IMR-90 (cell line): Measurements from ENCODE around the gene PPY. TPM values are rescaled to one million over a fixed set of nuclear protein-coding genes. Genes with fewer than 3 reads are reported as not detected.

Source experiments
- ATAC-seq: fragments of 200-7000 bp; cut with Tn5 transposase; 2 replicates; pipeline ENCODE4 v1.9.1; 2020; ENCODE audit warnings: low read depth, mild to moderate bottlenecking, moderate library complexity
- BruUV-seq: library from RNA; stranded (reverse); fragments of 400-500 nt; replicated peaks from 2 replicates; lab custom pipeline; 2021; lab: Mats Ljungman, UMichigan
- CTCF ChIA-PET: fragments of 300-600 bp; formaldehyde crosslinking; extraction: SDS; loops from one replicate; lab custom pipeline; 2021; ENCODE audit warnings: antibody characterized with exemption; lab: Yijun Ruan, JAX
- POLR2A ChIA-PET: fragments of 300-600 bp; sonication (Branson Sonifier 250); formaldehyde crosslinking; loops from one replicate; lab custom pipeline; 2022; ENCODE audit warnings: antibody characterized with exemption; ENCODE audit not compliant: unreplicated experiment; lab: Charles Lee
- DNase-seq: peaks from one replicate; pipeline ENCODE4 v3.0.0; 2013
- H2AFZ ChIP-seq: replicated peaks from 2 replicates; pipeline ENCODE3; 2013; ENCODE audit warnings: low read length, mild to moderate bottlenecking; ENCODE audit not compliant: poor library complexity
- H2AK5ac ChIP-seq: 2 replicates; pipeline ENCODE4 v1.6.1; 2013; ENCODE audit warnings: low read depth, low read length, inconsistent platforms
- H2AK9ac ChIP-seq: replicated peaks from 2 replicates; pipeline ENCODE3; 2013; ENCODE audit warnings: mild to moderate bottlenecking, low read depth, low read length, moderate library complexity; ENCODE audit not compliant: poor library complexity
- H2BK120ac ChIP-seq: 2 replicates; pipeline ENCODE4 v1.6.1; 2013; ENCODE audit warnings: low read depth, low read length, inconsistent platforms
- H2BK15ac ChIP-seq: 3 replicates; pipeline ENCODE4 v1.6.1; 2013; ENCODE audit warnings: low read depth, low read length, inconsistent platforms
- H2BK20ac ChIP-seq: 2 replicates; pipeline ENCODE4 v1.6.1; 2013; ENCODE audit warnings: low read depth, mild to moderate bottlenecking, inconsistent platforms, low read length, moderate library complexity
- H2BK5ac ChIP-seq: 2 replicates; pipeline ENCODE4 v1.6.1; 2013; ENCODE audit warnings: mild to moderate bottlenecking, low read depth, low read length, inconsistent platforms; ENCODE audit not compliant: poor library complexity, severe bottlenecking
- H3K14ac ChIP-seq: replicated peaks from 2 replicates; pipeline ENCODE4 v1.6.1; 2013; ENCODE audit warnings: low read depth, low read length, inconsistent platforms
- H3K18ac ChIP-seq: 2 replicates; pipeline ENCODE4 v1.6.1; 2013; ENCODE audit warnings: low read depth, low read length, control low read depth
- H3K23ac ChIP-seq: 2 replicates; pipeline ENCODE4 v1.6.1; 2013; ENCODE audit warnings: low read depth, low read length, inconsistent platforms
- H3K27ac ChIP-seq: 2 replicates; pipeline ENCODE4 v1.5.1; 2013; ENCODE audit warnings: mild to moderate bottlenecking, control low read depth, low read length; ENCODE audit not compliant: insufficient read depth
- H3K27me3 ChIP-seq: 2 replicates; pipeline ENCODE4 v1.6.1; 2013; ENCODE audit warnings: low read length; ENCODE audit not compliant: control insufficient read depth, insufficient read depth
- H3K36me3 ChIP-seq: 2 replicates; pipeline ENCODE4 v1.6.1; 2013; ENCODE audit warnings: low read length, mixed read lengths; ENCODE audit not compliant: control insufficient read depth, insufficient read depth
- H3K4ac ChIP-seq: 2 replicates; pipeline ENCODE4 v1.6.1; 2013; ENCODE audit warnings: low read depth, low read length, inconsistent platforms
- H3K4me1 ChIP-seq: 2 replicates; pipeline ENCODE4 v1.6.1; 2013; ENCODE audit warnings: low read length, mixed read lengths; ENCODE audit not compliant: control insufficient read depth, insufficient read depth
- H3K4me2 ChIP-seq: 2 replicates; pipeline ENCODE4 v1.6.1; 2013; ENCODE audit warnings: low read depth, mild to moderate bottlenecking, control low read depth, low read length, moderate library complexity
- H3K4me3 ChIP-seq: 2 replicates; pipeline ENCODE4 v1.5.1; 2013; ENCODE audit warnings: low read depth, mild to moderate bottlenecking, control low read depth, low read length, moderate library complexity; ENCODE audit not compliant: insufficient read depth
- H3K56ac ChIP-seq: 2 replicates; pipeline ENCODE4 v1.6.1; 2013; ENCODE audit warnings: low read length, inconsistent platforms; ENCODE audit not compliant: insufficient read depth; ENCODE audit errors: extremely low read depth
- H3K79me1 ChIP-seq, 2 experiments: 2 replicates each; pipeline ENCODE4 v1.6.1; 2013; ENCODE audit warnings: low read length in 2 of 2, inconsistent platforms in 1 of 2, low read depth in 1 of 2
- H3K9ac ChIP-seq: 2 replicates; pipeline ENCODE4 v1.6.1; 2013; ENCODE audit warnings: low read depth, low read length, control low read depth
- H3K9me1 ChIP-seq: 2 replicates; pipeline ENCODE4 v1.6.1; 2013; ENCODE audit warnings: low read length, inconsistent platforms; ENCODE audit not compliant: insufficient read depth
- H3K9me3 ChIP-seq: 2 replicates; pipeline ENCODE4 v1.6.1; 2013; ENCODE audit warnings: low read length; ENCODE audit not compliant: control insufficient read depth, insufficient read depth
- H4K20me1 ChIP-seq: 2 replicates; pipeline ENCODE4 v1.6.1; 2013; ENCODE audit warnings: low read length, inconsistent platforms; ENCODE audit not compliant: insufficient read depth
- H4K5ac ChIP-seq: 2 replicates; pipeline ENCODE4 v1.6.1; 2013; ENCODE audit warnings: mild to moderate bottlenecking, low read depth, low read length, control low read depth
- H4K8ac ChIP-seq, 2 experiments: 2 replicates each; pipeline ENCODE4 v1.6.1; 2013; ENCODE audit warnings: low read depth in 2 of 2, low read length in 2 of 2, control low read depth in 1 of 2, inconsistent platforms in 1 of 2
- H4K91ac ChIP-seq: 2 replicates; pipeline ENCODE4 v1.6.1; 2013; ENCODE audit warnings: low read depth, low read length, inconsistent platforms; ENCODE audit not compliant: insufficient read depth
- BHLHE40 ChIP-seq: fragments of 150-350 bp; IDR thresholded peaks from 2 replicates; pipeline ENCODE4 v1.6.1; 2016; ENCODE audit warnings: mild to moderate bottlenecking, low read depth, low read length
- CEBPB ChIP-seq: IDR thresholded peaks from 2 replicates; pipeline ENCODE4 v1.6.1; 2012; ENCODE audit warnings: low read depth, low read length, improper control_type of control experiment
- CHD1 ChIP-seq: IDR thresholded peaks from 2 replicates; pipeline ENCODE4 v1.6.1; 2012; ENCODE audit warnings: low read depth, low read length, improper control_type of control experiment
- CTCF ChIP-seq: conservative IDR thresholded peaks from 2 replicates; pipeline ENCODE4 v1.5.1; 2012; ENCODE audit warnings: mild to moderate bottlenecking, low read depth, low read length, improper control_type of control experiment
- ELK1 ChIP-seq: fragments of 150-350 bp; IDR thresholded peaks from 2 replicates; pipeline ENCODE4 v1.6.1; 2016; ENCODE audit warnings: low read depth, mild to moderate bottlenecking, low read length, moderate library complexity, borderline replicate concordance
- FOS ChIP-seq: fragments of 150-350 bp; IDR thresholded peaks from 2 replicates; pipeline ENCODE4 v1.6.1; 2016; ENCODE audit warnings: low read depth, low read length
- MAZ ChIP-seq: IDR thresholded peaks from 2 replicates; pipeline ENCODE4 v1.6.1; 2012; ENCODE audit warnings: low read depth, mild to moderate bottlenecking, low read length, improper control_type of control experiment, moderate library complexity, borderline replicate concordance
- NFE2L2 ChIP-seq: fragments of 150-350 bp; IDR thresholded peaks from 2 replicates; pipeline ENCODE4 v1.6.1; 2016; ENCODE audit warnings: low read depth, mild to moderate bottlenecking, low read length
- POLR2A ChIP-seq: IDR thresholded peaks from 2 replicates; pipeline ENCODE4 v1.6.1; 2012; ENCODE audit warnings: mild to moderate bottlenecking, low read depth, low read length
- RAD21 ChIP-seq: IDR thresholded peaks from 2 replicates; pipeline ENCODE4 v1.6.1; 2012; ENCODE audit warnings: low read length, improper control_type of control experiment
- RCOR1 ChIP-seq: IDR thresholded peaks from 2 replicates; pipeline ENCODE4 v1.6.1; 2012; ENCODE audit warnings: mild to moderate bottlenecking, low read length, improper control_type of control experiment; ENCODE audit not compliant: insufficient replicate concordance
- RFX5 ChIP-seq: IDR thresholded peaks from 2 replicates; pipeline ENCODE4 v1.8.0; 2012; ENCODE audit warnings: low read depth, mild to moderate bottlenecking, low read length, moderate library complexity
- SMC3 ChIP-seq: fragments of 150-350 bp; IDR thresholded peaks from 2 replicates; pipeline ENCODE4 v1.6.1; 2016; ENCODE audit warnings: low read depth, mild to moderate bottlenecking, antibody characterized with exemption, low read length, moderate library complexity
- WGBS, 2 experiments: methylation state at CpG; one replicate each; pipeline versions ENCODE4 v1.1.5 to v1.1.7; 2013; ENCODE audit warnings: missing lambda C conversion rate in 2 of 2; ENCODE audit not compliant: insufficient read length in 1 of 2; ENCODE audit errors: extremely low coverage in 2 of 2; 5-methylcytosine and 5-hydroxymethylcytosine counted together
- dilution Hi-C: fragments of 300-500 bp; cut with HindIII; formaldehyde crosslinking; loops from one replicate; pipeline ENCODE4 v1.14.3; 2018; ENCODE audit warnings: low sequenced_read_pairs; ENCODE audit not compliant: unreplicated experiment
- in situ Hi-C: fragments of 300-500 bp; cut with MboI; formaldehyde crosslinking; loops from 3 replicates; pipeline ENCODE4 v1.14.3; 2019; ENCODE audit warnings: low sequenced_read_pairs, inconsistent platforms, mixed read lengths
- intact Hi-C: fragments of 100-400 bp; cut with micrococcal nuclease; formaldehyde crosslinking; loops from 2 replicates; pipeline ENCODE4 v1.10.0; 2022
- polyA plus RNA-seq, 3 experiments: library from polyadenylated mRNA; depleted of rRNA; stranded (reverse); fragments of >200 nt; gene quantifications; 2 replicates each; pipeline ENCODE4 v1.2.3, GENCODE V29; 2012; ENCODE audit warnings: low replicate concordance in 1 of 3
- total RNA-seq: library from RNA; depleted of rRNA; stranded (reverse); fragments of >200 nt; gene quantifications from 2 replicates; pipeline ENCODE4 v1.2.3, GENCODE V29; 2012
- TF ChIP-seq, protein P1 (sequence below): fragments of 150-350 bp; IDR thresholded peaks from 2 replicates; pipeline ENCODE4 v1.6.1; 2017; ENCODE audit warnings: mild to moderate bottlenecking, antibody characterized with exemption, low read length, low read depth

The PPY gene
- total and polyA plus RNA-seq, 2 of the 4 experiments (the other 2 are of a cell fraction): not detected

DNA sequence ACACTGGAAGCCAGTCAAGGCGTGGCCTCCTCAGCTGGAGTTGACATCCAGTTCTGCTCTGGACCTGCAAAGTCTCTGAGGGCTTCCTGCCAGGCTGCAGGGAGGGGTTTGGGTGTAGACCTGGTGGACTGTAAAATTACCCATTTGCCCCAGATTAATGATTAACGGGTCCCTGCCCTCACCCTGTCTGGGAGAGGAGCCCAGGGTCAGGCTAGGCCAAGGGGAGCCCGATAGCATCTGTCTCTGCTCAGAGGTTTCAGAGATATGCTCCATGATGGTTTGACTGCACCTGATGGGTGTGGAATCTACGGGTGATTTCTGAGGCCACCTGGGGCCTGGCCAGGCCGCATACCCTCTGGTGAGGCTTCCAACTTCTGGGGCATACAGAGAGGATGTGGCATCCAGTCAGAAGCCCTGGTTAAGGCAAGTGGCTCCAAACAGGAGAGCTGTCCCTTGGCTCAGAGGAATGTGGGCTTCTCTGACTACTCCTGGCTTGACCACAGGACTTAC is 11.2 kb downstream of the PPY start:
- Histone ChIP-seq H3K27me3 (peaks cover 67% of the 10 kb centered on the region), H2AFZ (no peak overlapping the region), H3K14ac (no peak overlapping the region), H3K27ac (no peak overlapping the region), H4K20me1 (no peaks in the 10 kb centered on the region), H2BK20ac (no peak overlapping the region), H3K56ac (no peak overlapping the region), H3K36me3 (no peaks in the 10 kb centered on the region), H3K18ac (no peak overlapping the region), H2BK120ac (no peak overlapping the region), H4K91ac (no peak overlapping the region), H3K9me1 (no peaks in the 10 kb centered on the region), H3K4ac (no peak overlapping the region), H2AK9ac (no peak overlapping the region), H3K4me2 (no peak overlapping the region), H3K9me3 (no peaks in the 10 kb centered on the region), H2AK5ac (no peak overlapping the region), H4K5ac (no peak overlapping the region), H4K8ac (no peak overlapping the region), H3K79me1 (no peaks in the 10 kb centered on the region), H2BK5ac (no peak overlapping the region), H3K4me3 (no peak overlapping the region), H2BK15ac (no peak overlapping the region), H3K4me1 (no peaks in the 10 kb centered on the region), H3K9ac (no peak overlapping the region), H3K23ac (no peak overlapping the region)
- dilution Hi-C loops: no loop called here
- ChIA-PET POLR2A (no interaction called here), CTCF (no interaction called here)
- no peak for ATAC-seq
- BruUV-seq: no TSS peak
- intact Hi-C loops: no loop called here
- 80% methylated on average over 2 of the region's 5 CpGs; no CpG with 5 or more reads in 1 of the 2 experiments for WGBS, 2 experiments
- TF ChIP-seq POLR2A (no peak), RAD21 (no peak), MAZ (no peak), BHLHE40 (no peak), CEBPB (no peak), CTCF (no peak), NFE2L2 (no peak), SMC3 (no peak), CHD1 (no peak), RCOR1 (no peak), FOS (no peak), ELK1 (no peak), RFX5 (no peak)
- TF ChIP-seq, protein P1, sequence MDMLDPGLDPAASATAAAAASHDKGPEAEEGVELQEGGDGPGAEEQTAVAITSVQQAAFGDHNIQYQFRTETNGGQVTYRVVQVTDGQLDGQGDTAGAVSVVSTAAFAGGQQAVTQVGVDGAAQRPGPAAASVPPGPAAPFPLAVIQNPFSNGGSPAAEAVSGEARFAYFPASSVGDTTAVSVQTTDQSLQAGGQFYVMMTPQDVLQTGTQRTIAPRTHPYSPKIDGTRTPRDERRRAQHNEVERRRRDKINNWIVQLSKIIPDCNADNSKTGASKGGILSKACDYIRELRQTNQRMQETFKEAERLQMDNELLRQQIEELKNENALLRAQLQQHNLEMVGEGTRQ: no peak
- DNase-seq: no peak
- in situ Hi-C loops: no loop called here
